BLaER1 (cell line): ENCODE measurements around the gene TM4SF4.
"Not testable (repeated sequence)": the region's sequence is repeated elsewhere in the genome, so short reads cannot be mapped to it uniquely, and the experiment has no call there.

Source experiments
- H3K27ac ChIP-seq: shearing (Covaris generic); formaldehyde crosslinking; 2 replicates; pipeline ENCODE4 v1.8.1; 2022
- H3K27me3 ChIP-seq: shearing (Covaris generic); formaldehyde crosslinking; 2 replicates; pipeline ENCODE4 v1.8.1; 2022
- H3K36me3 ChIP-seq: shearing (Covaris generic); formaldehyde crosslinking; 2 replicates; pipeline ENCODE4 v1.8.1; 2022
- H3K4me1 ChIP-seq: shearing (Covaris generic); formaldehyde crosslinking; 2 replicates; pipeline ENCODE4 v1.8.1; 2022
- H3K4me2 ChIP-seq: shearing (Covaris generic); formaldehyde crosslinking; 2 replicates; pipeline ENCODE4 v1.8.1; 2022
- H3K4me3 ChIP-seq: shearing (Covaris generic); formaldehyde crosslinking; 2 replicates; pipeline ENCODE4 v1.8.1; 2022
- H3K9ac ChIP-seq: shearing (Covaris generic); formaldehyde crosslinking; 2 replicates; pipeline ENCODE4 v1.8.1; 2022
- H3K9me3 ChIP-seq: shearing (Covaris generic); formaldehyde crosslinking; 2 replicates; pipeline ENCODE4 v1.8.1; 2022
- H4K20me1 ChIP-seq: shearing (Covaris generic); formaldehyde crosslinking; 2 replicates; pipeline ENCODE4 v1.8.1; 2022
- Cebpa-rat ChIP-seq: shearing (Covaris generic); IDR thresholded peaks from 2 replicates; pipeline ENCODE4 v1.8.1; 2022

TM4SF4 gene

DNA sequence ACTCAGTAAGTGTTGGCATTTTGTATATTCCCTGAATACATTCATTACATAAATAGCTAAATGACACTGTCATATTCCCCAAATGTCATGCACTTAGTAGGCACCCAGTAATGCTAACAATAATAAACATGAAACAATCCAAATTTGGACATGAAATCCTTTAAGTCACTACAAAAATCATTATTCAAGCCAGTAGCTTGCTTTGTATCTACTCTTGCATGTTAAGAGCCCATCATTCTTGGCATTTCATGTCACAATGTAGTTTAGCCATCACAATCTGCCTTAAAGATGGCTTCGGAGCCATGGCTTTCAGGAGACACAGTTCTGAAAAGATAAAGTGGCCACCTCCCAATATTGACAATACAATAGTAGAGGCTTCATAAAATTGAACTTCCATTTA is 32.9 kb upstream of the TM4SF4 start:
- no peaks in the 10 kb centered on the region for H3K27me3 ChIP-seq
- H3K4me2 ChIP-seq, result no peak overlapping the region
- no peak for TF ChIP-seq Cebpa-rat
- H3K4me3 ChIP-seq, result no peak overlapping the region
- H3K4me1 ChIP-seq, result peaks cover 7% of the 10 kb centered on the region
- no peak overlapping the region for H3K9ac ChIP-seq
- no peaks in the 10 kb centered on the region for H3K36me3 ChIP-seq
- H3K27ac ChIP-seq, result no peak overlapping the region
- H3K9me3 ChIP-seq, result no peaks in the 10 kb centered on the region
- H4K20me1 ChIP-seq, result no peaks in the 10 kb centered on the region

DNA sequence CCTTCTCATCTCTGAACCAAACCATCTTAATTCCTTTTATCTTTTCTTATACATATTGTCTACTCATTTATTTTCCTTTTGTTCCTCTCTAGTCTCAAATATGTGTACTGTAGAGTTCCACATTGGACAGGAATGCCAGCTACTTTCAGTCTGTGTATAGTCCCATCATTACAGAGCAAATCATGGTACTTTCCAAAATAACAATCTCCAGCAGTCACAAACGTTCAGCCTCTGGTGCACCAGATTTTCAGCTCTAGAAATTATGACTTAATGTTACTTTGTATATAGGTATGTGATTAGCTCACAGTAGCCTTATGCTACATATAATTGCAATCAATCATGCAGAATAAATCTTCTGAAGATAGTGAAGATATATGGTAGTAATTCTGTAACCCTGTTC is 32.5 kb upstream of the TM4SF4 start:
- no peak for TF ChIP-seq Cebpa-rat
- Histone ChIP-seq H3K4me2 (no peak overlapping the region), H3K27ac (no peak overlapping the region), H3K4me1 (peaks cover 7% of the 10 kb centered on the region), H3K36me3 (no peaks in the 10 kb centered on the region), H3K27me3 (no peaks in the 10 kb centered on the region), H4K20me1 (no peaks in the 10 kb centered on the region), H3K4me3 (no peak overlapping the region), H3K9ac (no peak overlapping the region), H3K9me3 (no peaks in the 10 kb centered on the region)

DNA sequence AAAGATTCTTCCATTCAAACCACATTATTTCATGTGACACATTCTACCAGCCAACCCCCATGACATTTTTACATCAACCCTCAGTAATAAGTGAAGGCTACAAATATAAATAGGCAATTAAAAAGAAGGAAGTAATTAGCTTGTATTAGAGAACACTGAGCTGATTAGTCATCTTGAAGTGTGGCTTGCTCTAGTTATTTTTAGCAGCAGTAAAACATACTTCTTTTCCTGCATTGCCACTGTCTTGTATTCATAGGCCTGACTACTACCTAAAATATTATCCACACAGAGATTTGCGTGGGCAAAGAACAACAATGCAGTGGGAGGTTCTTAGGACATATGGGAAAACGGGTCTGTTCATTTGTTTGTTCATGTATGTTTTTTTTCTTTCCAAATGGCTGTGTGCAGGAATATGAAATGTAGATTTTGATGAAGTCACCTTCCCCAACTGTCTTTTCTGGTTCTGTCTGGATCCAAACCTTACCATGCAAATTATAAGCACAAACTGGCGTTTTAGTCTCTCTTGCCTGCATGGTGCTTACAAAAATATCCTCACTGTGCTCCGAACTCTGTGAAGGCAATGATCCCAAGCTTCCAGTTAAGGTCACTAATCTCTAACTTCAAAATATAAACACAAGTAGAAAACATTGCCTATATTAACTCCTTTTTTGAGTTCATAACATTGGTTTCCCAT is 31.5 kb upstream of the TM4SF4 start:
- Histone ChIP-seq H4K20me1 (no peaks in the 10 kb centered on the region), H3K4me3 (no peak overlapping the region), H3K27ac (no peak overlapping the region), H3K9ac (no peak overlapping the region), H3K36me3 (no peaks in the 10 kb centered on the region), H3K27me3 (no peaks in the 10 kb centered on the region), H3K9me3 (no peaks in the 10 kb centered on the region), H3K4me2 (no peak overlapping the region), H3K4me1 (peaks cover 7% of the 10 kb centered on the region)
- TF ChIP-seq Cebpa-rat, result no peak

DNA sequence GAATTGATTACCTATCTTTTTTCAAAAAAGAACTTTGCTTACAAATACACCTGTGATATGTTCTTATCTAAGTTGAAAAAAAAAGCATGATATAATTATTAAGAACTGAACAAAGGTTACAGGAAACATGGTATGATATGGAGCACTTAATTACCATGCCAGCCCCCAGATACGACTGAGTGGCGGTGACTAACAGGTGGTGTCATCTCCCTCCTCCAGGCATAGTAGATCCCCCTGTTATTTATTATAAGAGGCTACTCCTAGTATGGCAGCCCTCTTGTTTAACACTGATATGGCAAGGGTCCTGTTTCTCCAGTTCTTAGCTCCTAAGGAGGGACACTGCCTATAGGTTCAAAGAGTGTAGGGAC is 31.0 kb upstream of the TM4SF4 start:
- Histone ChIP-seq H3K9ac (no peak overlapping the region), H3K27me3 (no peaks in the 10 kb centered on the region), H3K27ac (no peak overlapping the region), H3K9me3 (no peaks in the 10 kb centered on the region), H3K36me3 (no peaks in the 10 kb centered on the region), H3K4me1 (peaks cover 7% of the 10 kb centered on the region), H3K4me2 (no peak overlapping the region), H4K20me1 (no peaks in the 10 kb centered on the region), H3K4me3 (no peak overlapping the region)
- TF ChIP-seq Cebpa-rat, result no peak

DNA sequence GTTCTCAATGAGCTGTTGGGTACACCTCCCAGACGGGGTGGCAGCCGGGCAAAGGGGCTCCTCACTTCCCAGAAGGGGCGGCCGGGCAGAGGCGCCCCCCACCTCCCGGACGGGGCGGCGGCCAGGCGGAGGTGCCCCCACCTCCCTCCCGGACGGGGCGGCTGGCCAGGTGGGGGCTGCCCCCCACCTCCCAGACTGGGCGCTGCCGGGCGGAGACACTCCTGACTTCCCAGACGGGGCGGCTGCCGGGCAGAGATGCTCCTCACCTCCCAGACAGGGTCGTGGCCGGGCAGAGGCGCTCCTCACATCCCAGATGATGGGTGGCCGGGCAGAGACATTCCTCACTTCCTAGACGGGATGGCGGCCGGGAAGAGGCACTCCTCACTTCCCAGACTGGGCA is 29.6 kb upstream of the TM4SF4 start:
- H3K4me2 ChIP-seq, H3K4me3 ChIP-seq, H3K4me1 ChIP-seq, H3K27ac ChIP-seq, H3K36me3 ChIP-seq, H3K9ac ChIP-seq, H3K9me3 ChIP-seq, H4K20me1 ChIP-seq, H3K27me3 ChIP-seq: not testable (repeated sequence)

DNA sequence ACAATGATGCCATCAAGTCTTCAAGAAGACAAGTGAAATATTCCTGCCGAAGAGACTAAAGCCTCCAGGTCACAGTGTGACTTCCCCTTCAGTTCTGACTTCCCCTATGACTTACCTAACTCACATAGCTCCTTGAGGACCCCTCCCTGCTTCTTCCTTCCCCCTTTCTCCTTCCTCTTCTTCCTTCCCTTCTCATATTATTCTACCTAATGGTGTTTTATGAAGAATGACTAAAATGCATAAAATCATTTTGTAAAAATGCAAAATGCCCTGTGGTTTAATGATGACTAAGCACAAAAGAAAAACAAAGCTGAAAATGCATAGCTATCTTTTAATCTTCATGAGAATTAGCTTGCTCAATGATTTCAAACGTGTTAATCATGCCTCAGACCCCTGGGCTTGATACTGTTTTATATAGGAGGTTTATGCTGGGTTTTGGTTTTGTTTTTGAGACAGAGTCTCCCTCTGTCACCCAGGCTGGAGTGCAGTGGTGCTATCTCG is 26.1 kb upstream of the TM4SF4 start:
- Histone ChIP-seq H3K27me3 (no peaks in the 10 kb centered on the region), H3K4me1 (no peaks in the 10 kb centered on the region), H3K4me3 (no peak overlapping the region), H4K20me1 (no peaks in the 10 kb centered on the region), H3K9ac (no peak overlapping the region), H3K4me2 (no peak overlapping the region), H3K9me3 (peaks cover 23% of the 10 kb centered on the region), H3K36me3 (0 out of 2 replicates have a peak, but pooled peaks cover 5% of the 10 kb centered on the region), H3K27ac (no peak overlapping the region)
- no peak for TF ChIP-seq Cebpa-rat

DNA sequence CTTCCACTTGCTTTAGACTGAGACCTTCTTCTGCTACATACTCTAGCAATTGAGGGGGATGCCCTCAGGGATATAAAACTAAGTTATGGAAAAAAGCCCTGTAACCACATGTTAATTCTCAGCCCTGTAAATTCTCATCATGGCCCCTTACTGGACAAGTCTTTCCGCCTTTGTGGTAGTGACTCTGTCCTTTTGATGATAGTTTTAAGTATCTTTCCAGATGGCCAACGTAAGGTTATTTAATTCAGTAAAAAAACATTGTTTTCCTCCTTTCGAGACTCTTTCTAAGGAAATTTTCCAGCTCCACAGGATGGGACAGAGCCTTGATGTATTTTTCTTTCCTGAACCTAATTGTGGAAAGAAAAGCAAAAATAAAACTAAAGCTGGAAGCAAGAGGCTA is 25.3 kb upstream of the TM4SF4 start:
- Histone ChIP-seq H3K9me3 (peaks cover 23% of the 10 kb centered on the region), H3K4me2 (no peak overlapping the region), H3K4me1 (no peaks in the 10 kb centered on the region), H3K4me3 (no peak overlapping the region), H3K27ac (no peak overlapping the region), H4K20me1 (no peaks in the 10 kb centered on the region), H3K27me3 (no peaks in the 10 kb centered on the region), H3K9ac (no peak overlapping the region), H3K36me3 (0 out of 2 replicates have a peak, but pooled peaks cover 5% of the 10 kb centered on the region)
- no peak for TF ChIP-seq Cebpa-rat

DNA sequence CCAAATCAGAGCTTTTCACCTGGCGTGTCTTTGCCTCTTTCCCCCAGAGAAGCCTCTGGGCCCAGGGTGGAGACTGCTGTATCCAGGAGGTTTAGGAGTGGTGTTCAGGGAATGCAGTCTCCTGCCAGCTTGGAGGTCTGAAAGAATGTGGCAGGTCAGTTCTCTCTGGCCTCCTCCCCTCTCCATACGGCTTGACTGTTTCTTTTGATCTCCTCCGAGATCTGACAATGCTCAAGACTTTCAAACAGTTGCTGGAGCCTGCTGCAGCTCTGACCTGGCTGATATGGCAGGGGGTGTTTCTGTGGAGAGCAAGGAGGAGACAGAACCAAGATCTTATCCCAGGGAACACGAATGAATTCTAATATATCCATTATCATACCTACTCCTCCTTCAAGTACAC is 24.7 kb upstream of the TM4SF4 start:
- no peak overlapping the region for H3K9ac ChIP-seq
- 0 out of 2 replicates have a peak, but pooled peaks cover 5% of the 10 kb centered on the region for H3K36me3 ChIP-seq
- H3K9me3 ChIP-seq, result peaks cover 23% of the 10 kb centered on the region
- H3K27me3 ChIP-seq, result no peaks in the 10 kb centered on the region
- no peaks in the 10 kb centered on the region for H3K4me1 ChIP-seq
- no peak for TF ChIP-seq Cebpa-rat
- H4K20me1 ChIP-seq, result no peaks in the 10 kb centered on the region
- H3K4me2 ChIP-seq, result no peak overlapping the region
- H3K4me3 ChIP-seq, result no peak overlapping the region
- H3K27ac ChIP-seq, result no peak overlapping the region

DNA sequence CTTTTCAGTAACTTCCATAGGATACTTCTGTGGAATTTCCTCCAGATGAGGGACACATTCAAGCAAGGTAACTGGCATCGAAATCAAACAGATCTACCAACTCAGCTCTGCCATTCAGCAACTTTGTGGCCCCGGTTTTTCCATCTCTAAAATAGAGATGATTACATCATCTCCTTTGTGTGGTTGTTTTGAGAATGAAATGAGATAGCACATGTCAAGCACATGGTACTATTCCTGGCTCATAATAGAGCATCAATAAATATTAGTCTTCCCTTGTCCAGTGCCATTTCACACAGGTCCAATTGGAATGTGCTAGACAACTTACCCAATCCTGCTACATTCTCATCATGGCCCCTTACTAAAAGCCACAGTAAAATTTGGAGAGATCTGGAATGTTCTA is 24.2 kb upstream of the TM4SF4 start:
- TF ChIP-seq Cebpa-rat, result no peak
- Histone ChIP-seq H3K9me3 (peaks cover 23% of the 10 kb centered on the region), H4K20me1 (no peaks in the 10 kb centered on the region), H3K4me1 (no peaks in the 10 kb centered on the region), H3K36me3 (0 out of 2 replicates have a peak, but pooled peaks cover 5% of the 10 kb centered on the region), H3K4me2 (no peak overlapping the region), H3K4me3 (no peak overlapping the region), H3K27ac (no peak overlapping the region), H3K9ac (no peak overlapping the region), H3K27me3 (no peaks in the 10 kb centered on the region)

DNA sequence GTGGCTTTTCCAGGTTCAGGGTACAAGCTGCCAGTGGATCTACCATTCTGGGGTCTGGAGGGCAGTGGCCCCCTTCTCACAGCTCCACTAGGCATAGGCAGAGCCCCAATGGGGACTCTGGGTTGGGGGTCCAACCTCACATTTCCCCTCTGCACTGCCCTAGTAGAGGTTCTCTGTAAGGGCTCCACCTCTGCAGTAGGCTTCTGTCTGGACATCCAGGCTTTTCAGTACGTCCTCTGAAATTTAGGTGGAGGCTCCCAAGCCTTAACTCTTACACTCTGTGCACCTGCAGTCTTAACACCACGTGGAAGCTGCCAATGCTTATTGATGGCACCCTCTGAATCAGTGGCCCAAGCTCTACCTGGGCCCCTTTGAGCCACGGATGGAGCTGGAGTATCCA is 22.5 kb upstream of the TM4SF4 start:
- H3K36me3 ChIP-seq, result 0 out of 2 replicates have a peak, but pooled peaks cover 5% of the 10 kb centered on the region
- no peak overlapping the region for H3K4me2 ChIP-seq
- H3K4me3 ChIP-seq, result no peak overlapping the region
- H3K9me3 ChIP-seq, result peaks cover 23% of the 10 kb centered on the region
- H3K27ac ChIP-seq, result no peak overlapping the region
- H4K20me1 ChIP-seq, result no peaks in the 10 kb centered on the region
- no peaks in the 10 kb centered on the region for H3K4me1 ChIP-seq
- no peak overlapping the region for H3K9ac ChIP-seq
- TF ChIP-seq Cebpa-rat, result no peak
- H3K27me3 ChIP-seq, result no peaks in the 10 kb centered on the region
